NCI-H345 treated with DMSO at 0.1 percent for 48 hours (cell line): ENCODE measurements around the gene CATSPERZ.
A peak's percentile ranks its signal among the peaks of the same experiment; 100 is the strongest.

ENCODE experiments used
- DNase-seq: peaks from one replicate; lab custom pipeline; 2025; ENCODE audit not compliant: unreplicated experiment; lab: John Stamatoyannopoulos, UW

CATSPERZ gene

DNA sequence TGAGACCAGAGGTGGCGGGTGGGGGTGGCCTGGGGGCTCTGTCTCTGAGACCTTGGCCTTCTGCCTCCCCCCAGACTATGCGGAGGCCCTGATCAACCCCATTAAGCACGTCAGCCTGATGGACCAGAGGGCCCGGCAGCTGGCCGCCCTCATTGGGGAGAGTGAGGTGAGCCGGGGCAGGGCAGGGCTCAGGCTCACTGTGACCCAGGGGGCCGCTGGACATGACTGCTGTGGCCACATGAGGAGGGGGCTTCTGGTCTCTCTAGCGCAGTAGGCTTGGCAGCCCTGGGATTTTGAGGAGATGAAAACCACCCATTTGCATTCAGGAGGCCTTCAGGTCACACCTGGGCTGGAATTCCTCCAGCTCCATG is 36.2 kb upstream of the CATSPERZ start:
- no peak for DNase-seq

DNA sequence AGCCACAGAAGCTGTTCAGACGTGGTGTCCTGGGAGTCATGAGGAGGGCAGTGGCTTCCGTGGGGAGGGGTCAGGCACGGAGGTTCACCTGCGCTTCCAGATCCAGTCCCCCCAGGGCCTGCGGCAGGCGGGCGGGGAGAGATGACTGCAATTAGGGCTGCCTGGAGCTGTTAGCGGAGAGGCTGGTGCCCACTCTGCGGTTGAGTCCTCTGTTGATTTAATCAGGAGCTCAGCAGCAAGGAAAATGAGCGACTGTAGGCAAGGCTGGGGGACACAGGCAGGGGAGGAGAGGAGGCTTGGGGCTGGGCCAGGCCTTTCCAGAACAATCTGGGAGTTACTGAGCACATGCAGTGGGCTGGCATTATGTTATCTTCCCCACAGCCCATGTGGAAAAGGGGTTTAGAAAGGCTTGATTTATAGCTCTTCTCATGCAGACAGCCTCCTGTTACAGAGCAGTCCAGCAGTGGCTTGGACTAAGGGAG is 35.7 kb upstream of the CATSPERZ start:
- DNase-seq, result no peak

DNA sequence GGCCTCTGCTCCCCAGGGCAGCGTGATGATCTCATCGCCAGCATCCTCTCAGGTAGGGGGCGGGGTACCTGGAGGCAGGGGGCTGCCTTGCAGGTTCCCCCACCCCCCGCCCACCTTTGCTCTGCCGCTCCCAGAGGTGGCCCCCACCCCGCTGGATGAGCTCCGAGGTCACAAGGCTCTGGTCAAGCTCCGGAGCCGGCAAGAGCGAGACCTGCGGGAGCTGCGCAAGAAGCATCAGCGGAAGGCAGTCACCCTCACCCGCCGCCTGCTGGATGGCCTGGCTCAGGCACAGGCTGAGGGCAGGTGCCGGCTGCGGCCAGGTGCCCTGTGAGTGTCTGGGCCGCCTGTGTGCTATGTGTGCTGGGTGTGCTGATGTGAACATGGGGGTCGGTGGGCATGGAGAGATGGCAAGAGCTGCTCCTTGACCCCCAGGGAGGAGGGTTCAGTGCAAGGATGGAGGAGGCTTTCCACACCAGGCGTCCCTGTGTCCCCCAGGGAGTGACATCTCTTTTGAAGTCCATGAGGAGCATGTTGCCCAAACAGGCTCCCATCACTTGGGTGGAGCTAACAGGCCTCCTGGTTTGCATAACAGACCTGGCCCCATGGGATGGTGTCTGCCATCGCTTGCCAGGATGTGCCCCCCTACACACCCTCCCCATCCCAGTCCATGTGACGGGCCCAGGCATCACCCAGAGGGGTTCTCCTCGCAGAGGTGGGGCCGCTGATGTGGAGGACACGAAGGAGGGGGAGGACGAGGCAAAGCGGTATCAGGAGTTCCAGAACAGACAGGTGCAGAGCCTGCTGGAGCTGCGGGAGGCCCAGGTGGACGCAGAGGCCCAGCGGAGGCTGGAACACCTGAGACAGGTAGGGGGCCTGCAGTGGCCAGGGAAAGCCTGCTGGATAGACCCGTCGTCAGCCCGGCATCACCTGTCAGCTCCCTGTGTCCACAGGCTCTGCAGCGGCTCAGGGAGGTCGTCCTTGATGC is 34.7 kb upstream of the CATSPERZ start:
- no peak for DNase-seq

DNA sequence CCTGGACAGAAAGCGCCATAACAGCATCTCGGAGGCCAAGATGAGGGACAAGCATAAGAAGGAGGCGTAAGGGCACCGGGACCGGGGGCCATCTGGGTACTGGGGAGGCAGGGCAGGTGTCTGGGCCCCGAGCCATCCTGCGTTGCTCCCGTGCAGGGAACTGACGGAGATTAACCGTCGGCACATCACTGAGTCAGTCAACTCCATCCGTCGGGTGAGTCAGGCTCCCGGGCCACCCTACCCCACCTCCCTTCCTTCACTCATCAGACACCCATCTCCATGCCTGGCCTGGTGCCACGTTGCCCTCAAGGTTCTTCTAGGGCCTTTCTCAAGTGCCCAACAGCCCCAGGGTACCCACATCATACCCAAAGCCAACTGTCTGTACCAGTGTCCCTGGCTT is 33.8 kb upstream of the CATSPERZ start:
- DNase-seq, result no peak

DNA sequence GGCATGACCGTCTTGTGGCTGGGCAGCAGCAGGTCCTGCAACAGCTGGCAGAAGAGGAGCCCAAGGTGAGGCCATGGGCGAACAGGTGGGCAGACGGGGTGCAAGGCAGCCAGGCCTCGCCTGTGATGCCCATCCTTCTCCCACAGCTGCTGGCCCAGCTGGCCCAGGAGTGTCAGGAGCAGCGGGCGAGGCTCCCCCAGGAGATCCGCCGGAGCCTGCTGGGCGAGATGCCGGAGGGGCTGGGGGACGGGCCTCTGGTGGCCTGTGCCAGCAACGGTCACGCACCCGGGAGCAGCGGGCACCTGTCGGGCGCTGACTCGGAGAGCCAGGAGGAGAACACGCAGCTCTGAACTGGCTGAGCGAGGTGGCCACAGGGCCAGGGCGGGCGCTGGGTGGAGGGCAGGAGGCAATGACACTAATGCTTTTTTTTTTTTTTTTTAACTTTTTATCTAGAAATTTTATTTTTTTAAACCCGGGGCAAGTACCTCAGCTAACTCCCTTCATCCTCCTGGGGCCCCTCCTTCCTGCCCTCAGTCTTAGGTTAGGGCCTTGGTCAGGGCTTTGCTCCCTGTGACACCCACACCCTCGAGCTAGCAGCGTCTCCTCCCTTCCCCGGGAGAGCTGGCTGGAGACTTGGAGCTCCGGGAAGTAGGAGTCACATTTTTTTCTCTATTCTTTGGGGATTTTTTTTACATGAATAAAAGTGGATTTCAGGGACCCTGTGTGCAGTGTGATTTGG is 32.8 kb upstream of the CATSPERZ start:
- peak; percentile 69 for DNase-seq

DNA sequence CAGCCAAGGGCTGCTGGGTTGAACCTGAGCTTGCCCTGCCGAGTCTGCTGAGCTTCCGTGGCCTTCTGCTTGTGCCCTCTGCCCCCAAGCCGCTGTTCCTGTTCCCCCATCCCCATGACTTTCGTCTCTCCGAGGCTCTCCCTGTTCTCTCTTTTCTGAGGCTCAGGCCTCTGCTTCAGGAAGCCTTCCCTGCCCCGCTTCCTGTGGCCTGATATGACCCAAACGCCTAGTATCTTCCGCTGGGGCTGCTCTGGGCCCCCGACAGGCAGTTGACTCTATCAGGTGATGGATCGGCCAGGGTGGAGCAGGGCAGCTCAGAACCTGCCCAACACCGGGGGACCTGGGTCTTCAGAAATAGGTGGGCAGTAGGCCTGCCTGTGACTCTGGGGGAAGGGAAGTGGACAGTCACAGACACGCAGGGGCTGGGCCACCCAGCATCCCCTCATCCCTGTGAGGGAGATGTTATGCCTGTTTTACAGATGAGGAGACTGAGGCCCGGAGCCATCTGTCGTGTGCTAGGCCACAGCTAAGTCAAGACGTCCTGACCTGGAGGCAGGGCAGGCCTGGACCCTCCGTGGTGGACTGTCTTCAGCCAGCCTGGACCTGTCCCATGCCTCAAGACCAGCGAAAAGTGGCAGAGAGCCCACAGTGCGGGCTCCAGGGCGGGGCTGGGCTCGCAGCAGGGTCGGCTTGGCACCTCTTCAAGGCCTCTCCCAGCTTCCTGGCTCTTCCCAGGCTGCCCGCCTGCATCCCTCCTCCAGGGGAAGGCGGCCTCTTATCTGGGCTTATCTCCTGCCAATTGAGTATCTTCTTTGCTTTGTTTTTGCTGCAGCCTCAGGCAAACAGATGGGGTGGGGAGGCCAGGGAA is 31.9 kb upstream of the CATSPERZ start:
- DNase-seq, result peak; percentile 54

DNA sequence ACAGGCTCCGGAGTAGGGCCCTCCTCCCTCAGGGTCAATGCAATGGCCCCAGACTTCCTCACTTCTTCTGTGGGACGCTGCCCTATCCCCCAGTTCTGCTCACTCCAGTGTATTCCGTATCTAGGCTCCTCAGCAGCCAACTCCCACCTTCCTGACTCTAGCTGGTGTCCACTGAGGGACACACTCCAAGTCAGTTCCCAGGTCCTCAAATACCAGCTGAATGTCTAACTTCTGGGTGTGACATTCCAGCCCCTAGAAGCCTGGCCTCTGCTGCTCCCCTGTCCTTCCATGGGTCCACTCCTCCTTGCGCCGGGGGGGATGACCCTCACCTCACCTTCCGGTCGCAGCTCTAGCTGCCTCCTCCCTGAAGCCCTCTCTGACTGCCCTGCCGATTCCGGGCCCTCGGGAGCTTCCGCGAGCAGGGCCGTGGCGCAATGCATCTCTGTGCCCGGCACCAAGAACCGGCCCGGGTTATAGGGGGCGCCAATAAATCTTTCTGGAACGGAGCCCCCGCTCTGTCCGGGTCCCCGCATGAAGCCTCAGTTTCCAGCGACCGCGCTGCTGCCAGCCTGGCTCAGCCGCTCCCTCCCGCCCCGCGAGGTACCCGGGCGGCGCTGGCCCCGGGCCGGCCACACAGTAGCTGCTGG is 31.1 kb upstream of the CATSPERZ start:
- no peak for DNase-seq

DNA sequence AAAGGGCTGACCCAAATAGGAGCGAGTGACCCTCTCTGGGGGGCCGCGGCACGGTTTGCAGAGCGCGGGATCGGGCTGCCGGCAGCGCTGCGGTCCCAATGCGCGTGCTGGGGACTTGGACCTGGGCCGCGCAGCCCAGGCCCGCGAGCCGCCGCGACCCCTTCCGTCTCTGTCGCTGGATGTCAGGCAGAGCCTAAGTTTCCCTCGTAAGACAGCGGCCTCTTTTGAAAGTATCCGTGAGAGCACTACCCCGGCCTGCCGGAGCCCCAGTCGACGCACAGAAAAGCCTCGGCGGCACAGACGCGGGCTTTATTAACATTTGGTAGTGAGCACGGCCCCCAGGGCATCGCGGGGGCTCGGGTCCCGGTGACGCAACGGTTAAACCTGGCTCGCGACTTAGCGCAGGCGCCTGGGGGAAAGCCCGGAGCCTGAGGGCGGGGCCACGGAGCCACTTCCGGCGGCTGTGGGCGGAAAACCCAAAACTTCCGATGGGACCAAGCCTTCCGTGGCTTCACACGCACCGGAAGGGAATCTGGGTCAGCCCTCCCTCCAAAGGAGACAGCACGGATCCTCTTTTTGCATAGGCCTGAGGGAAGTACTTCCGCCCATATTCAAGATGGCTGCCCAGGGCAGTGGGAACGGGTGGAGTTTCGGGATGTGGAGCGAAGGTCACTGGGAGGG is 30.5 kb upstream of the CATSPERZ start:
- peak; percentile 98 for DNase-seq

DNA sequence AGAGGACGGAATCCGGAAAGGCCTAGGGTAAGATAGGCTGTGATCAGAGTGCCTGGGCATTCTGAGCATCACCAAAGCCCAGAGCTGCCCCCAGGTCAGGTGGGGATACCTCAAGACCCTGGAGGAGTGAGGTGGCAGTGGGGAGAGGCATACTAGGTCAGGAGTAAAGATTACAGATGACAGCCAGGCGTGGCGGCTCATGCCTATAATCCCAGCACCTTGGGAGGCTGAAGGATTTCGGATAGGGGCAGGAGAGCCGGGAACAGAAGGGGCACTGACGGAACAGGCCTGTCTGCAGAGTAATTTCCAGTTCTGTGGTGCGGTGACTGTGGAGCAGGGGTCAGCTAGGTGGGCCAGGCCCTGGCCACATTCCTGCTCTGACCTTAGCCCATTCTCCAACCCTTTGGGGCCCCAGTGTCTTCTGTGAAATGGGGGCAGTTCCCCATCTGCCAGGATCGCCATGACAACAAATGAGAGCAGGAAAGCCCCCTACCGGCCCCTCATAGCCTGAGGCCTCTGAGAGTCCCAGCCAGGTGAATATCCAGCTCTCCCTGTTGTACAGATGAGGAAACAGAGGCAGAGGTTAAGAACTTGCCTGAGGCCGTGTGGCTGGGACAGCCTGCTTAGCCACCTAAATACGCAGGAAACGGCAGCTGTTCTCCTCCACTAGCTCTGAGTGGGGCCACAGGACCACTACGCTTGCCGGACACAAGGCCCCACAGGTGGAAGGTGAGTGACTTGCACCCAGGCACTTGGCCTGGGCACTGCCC is 24.9 kb upstream of the CATSPERZ start:
- no peak for DNase-seq

DNA sequence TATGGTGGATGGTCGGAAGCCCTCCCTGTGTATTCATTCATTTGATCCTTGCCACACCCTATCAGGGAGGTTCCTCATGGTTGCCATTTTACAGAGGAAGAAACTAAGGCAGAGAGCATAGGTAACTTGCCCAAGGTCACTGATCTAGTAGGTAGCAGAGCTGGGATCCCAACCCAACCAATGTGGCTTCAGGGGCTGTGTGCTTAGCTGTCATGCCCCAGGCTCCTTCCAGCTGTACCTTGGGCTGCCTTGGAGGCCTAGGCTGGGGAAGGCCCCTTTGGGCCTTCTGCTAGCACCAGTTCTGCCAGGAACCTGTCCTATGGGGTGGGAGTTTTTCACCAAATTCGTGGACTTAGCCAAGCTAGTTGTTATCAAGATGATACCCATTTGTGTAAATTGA is 24.3 kb upstream of the CATSPERZ start:
- DNase-seq, result no peak

DNA sequence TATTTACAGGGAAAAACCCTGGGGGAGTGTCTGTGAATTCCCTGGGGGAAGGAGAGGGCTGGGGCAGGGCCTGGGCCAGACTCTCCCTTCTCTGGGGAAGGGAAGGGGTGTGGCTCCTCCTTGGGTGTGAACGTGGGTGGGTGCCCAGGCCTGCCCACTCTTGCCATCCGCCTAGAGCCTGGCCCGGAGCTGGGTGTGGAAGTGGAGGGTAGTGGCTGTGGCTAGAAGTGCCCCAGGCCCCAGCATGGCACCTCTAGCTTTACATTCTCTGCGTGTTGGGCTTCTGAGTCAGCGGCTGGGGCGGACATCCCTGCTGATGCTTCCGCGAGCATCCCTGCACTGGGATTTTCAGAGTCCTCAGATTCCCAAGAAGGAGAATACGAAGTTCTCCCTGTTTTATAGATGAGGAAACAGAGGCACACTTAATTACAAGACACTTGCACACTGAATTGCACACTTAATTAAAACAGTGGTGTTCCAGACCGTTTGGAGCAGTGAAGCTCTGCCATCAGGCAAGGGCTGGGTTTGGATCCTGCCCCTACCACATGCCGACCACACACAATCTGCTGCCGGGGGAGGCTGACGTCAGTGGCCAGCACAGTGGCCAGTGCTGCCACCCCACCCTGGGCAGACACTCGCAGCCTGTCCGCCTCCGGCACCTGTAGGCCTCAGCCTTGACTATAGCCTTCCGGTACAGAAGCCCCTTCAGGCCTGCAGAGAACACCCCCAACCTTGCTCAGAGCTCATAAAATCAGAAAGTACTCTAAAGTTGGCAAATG is 23.3 kb upstream of the CATSPERZ start:
- DNase-seq, result no peak

DNA sequence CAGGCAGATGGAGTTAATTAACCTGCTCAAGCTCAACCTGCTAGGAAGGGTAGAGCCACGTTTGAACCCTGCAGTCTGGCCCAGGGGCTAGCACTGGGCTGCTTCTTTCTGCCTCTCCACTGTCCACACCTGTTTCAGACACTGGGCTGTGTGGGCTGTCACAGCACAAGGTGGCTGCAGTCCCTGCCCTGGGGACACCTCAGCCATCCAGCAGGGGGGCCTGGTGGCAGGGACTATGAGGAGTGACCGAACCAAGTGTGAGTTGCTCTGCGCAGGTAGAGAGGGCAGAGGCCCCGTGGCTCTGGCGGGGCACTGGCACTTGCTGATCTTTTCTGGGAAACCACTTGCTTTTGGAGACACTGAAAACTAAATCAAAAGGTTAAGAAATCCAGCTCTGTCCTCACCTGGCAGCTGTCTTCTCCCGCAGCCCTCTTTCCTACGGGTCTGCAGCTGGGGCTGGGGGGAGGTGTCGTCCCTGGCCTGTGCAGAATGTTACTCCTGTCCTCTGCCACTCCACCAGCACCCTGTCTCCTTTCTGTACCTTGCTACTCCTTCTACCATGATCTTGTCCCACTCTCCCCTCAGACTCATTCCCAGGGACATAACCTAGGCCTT is 21.5 kb upstream of the CATSPERZ start:
- no peak for DNase-seq

DNA sequence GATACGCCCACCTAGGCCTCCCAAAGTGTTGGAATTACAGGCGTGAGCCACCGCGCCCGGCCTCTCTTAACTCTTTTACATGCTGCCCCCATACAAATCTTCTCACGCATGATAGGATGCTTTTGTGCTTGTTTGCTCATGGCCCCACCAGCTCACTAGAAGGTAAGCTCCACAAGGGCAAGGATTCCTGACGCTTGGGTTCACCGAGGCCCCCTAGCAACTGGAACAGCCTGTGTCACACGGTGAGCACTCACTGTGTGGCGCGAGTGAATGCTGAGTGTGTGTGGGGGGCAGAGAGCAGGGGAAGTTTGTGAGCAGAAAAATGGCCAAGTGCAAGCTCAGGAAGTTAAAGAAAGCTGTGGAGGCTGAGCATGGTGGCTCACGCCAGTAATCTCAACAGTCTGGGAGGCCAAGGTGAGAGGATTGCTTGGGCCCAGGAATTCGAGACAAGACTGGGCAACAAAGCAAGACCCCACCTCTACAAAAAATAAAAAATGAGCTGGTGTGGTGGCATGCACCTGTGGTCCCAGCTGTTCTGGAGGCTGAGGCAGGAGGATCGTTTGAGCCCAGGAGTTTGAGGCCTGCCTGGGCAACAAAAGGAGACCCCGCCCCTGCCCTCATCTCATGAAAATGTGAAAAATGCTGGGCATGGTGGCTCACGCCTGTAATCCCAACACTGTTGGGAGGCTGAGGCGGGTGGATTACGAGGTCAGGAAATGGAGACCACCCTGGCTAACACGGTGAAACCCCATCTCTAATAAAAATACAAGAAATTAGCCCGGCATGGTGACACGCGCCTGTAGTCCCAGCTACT is 18.0 kb upstream of the CATSPERZ start:
- no peak for DNase-seq

DNA sequence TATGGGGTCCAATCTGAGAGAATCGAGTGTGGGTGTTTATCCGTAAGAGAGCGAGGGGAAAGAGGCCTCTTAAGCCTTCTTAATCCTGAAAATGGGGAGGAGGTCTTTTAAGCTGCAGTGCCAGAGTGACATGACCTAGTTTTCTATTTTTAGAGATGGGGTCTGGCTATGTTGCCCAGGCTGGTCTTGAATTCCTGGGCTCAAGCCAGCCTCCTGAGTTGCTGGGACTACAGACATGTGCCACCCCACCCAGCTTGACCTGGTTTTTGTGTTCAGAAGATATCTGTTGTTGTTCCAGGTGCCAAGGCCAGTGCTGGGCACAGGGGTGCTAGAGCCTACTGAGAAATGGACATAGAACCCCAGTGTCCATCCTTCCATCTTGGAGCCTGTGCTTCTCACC is 17.1 kb upstream of the CATSPERZ start:
- DNase-seq, result no peak

DNA sequence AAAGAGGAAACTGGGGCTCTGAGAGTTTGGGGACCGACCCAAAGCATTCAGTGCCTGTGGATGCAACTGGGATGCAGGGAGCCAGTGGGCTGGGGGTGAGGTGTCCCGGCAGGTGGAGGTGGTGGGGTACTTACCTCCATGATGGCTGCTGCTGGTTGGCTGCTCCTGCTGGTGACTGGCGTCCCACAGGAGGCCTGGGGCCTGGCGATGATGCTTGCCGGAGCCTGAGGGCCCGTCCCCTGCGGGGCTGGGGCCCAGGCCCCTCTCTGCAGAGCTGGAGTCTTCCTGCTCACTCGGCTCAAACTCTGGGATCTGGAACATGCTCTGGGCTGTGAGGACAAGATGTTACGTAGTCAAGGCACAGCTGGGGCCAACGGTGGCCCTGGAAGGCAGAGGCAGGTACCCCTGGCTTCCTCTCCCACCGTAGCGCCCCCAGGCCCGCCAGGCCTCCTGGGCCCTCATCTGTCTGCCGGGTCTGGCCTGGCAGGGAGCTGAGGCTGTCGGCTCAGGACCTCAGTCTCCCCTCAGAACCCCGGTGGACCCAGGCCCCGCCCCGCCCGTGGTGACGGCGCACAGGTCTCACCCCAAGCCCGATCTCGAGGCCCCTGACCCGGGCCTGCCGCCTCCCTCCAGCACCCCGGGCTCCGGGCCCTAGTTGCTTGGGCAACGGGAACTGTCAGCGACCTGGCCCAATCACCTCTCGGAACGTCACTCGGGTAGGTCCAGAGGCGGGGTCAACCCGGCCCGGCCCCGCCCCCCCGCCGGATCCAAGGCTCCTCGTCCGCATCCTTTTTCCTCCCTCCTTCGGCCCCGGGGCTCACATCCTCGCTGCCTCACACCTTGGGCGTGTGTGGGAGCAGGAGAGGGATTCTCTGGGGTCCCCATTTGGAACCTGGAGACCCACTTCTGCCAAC is 15.9 kb upstream of the CATSPERZ start, which contains the start of gene BAD:
BAD (minus strand) TSS at position 618 of the 914 bp plus-strand sequence; CDS start at position 321, 297 bp downstream.
- DNase-seq, result peak; percentile 80
